SK-N-SH (cell line): ENCODE results near the gene ADAMTS14. TPM values are rescaled to one million over a fixed set of nuclear protein-coding genes. Genes with fewer than 3 reads are reported as not detected.
"Not testable (repeated sequence)": the region's sequence is repeated elsewhere in the genome, so short reads cannot be mapped to it uniquely, and the experiment has no call there.

Experiments
- CTCF ChIA-PET: fragments of 300-600, 350-600 bp; formaldehyde crosslinking; extraction: SDS; loops from one replicate; lab custom pipeline; 2021; lab: Yijun Ruan, JAX
- POLR2A ChIA-PET: fragments of 350-600 bp; sonication (Branson Sonifier 250); formaldehyde crosslinking; extraction: SDS; loops from one replicate; lab custom pipeline; 2020; ENCODE audit warnings: antibody characterized with exemption, inconsistent platforms; lab: Yijun Ruan, JAX
- DNase-seq: peaks from one replicate; pipeline ENCODE4 v3.0.0; 2012
- H2AFZ ChIP-seq: fragments of 200-600 bp; sonication (generic); 2 replicates; pipeline ENCODE4 v1.8.1; 2016; ENCODE audit warnings: antibody characterized with exemption, mild to moderate bottlenecking, low read depth
- H3F3A ChIP-seq: fragments of 200-600 bp; sonication (generic); replicated peaks from 2 replicates; pipeline ENCODE3; 2016; ENCODE audit warnings: antibody characterized with exemption, mild to moderate bottlenecking; ENCODE audit not compliant: insufficient read depth
- H3K27ac ChIP-seq, 2 experiments: fragments of 200-500 bp in 1 of 2; fragments of 200-600 bp in 1 of 2; sonication (Bioruptor generic) in 1 of 2; sonication (generic), shearing (Covaris generic) in 1 of 2; 2 replicates each; pipeline versions ENCODE4 v1.5.1 to v1.6.1; 2014 to 2016; ENCODE audit warnings: low read depth in 2 of 2, inconsistent platforms in 1 of 2, low read length in 1 of 2, mild to moderate bottlenecking in 1 of 2, mixed read lengths in 1 of 2
- H3K27me3 ChIP-seq: fragments of 200-600 bp; sonication (generic), shearing (Covaris generic); 2 replicates; pipeline ENCODE4 v1.6.1; 2016; ENCODE audit warnings: mixed run types; ENCODE audit not compliant: insufficient read depth
- H3K36me3 ChIP-seq, 2 experiments: fragments of 200-500 bp in 1 of 2; fragments of 200-600 bp in 1 of 2; sonication (Bioruptor generic) in 1 of 2; sonication (generic) in 1 of 2; replicated peaks in 1 of 2; 2 replicates each; pipeline versions ENCODE3 to v1.5.1; 2014 to 2016; ENCODE audit warnings: low read length in 1 of 2, mild to moderate bottlenecking in 1 of 2; ENCODE audit not compliant: insufficient read depth in 2 of 2, control insufficient read depth in 1 of 2
- H3K4me1 ChIP-seq, 2 experiments: fragments of 200-500 bp in 1 of 2; fragments of 200-600 bp in 1 of 2; sonication (Bioruptor generic) in 1 of 2; sonication (generic), shearing (Covaris generic) in 1 of 2; 2 replicates each; pipeline versions ENCODE4 v1.5.1 to v1.6.1; 2014 to 2016; ENCODE audit warnings: low read depth in 1 of 2, low read length in 1 of 2, mixed run types in 1 of 2; ENCODE audit not compliant: insufficient read depth in 2 of 2, control insufficient read depth in 1 of 2
- H3K4me2 ChIP-seq: fragments of 200-600 bp; sonication (generic), shearing (Covaris generic); 2 replicates; pipeline ENCODE4 v1.6.1; 2017; ENCODE audit warnings: mixed run types
- H3K4me3 ChIP-seq, 2 experiments: fragments of 200-500 bp in 1 of 2; fragments of 200-600 bp in 1 of 2; sonication (Bioruptor generic) in 1 of 2; sonication (generic), shearing (Covaris generic) in 1 of 2; 2 replicates each; pipeline versions ENCODE4 v1.5.1 to v1.8.1; 2014 to 2016; ENCODE audit warnings: low read depth in 2 of 2, inconsistent platforms in 1 of 2, low read length in 1 of 2, mild to moderate bottlenecking in 1 of 2, mixed read lengths in 1 of 2, moderate library complexity in 1 of 2
- H3K79me2 ChIP-seq: fragments of 200-600 bp; sonication (generic); 2 replicates; pipeline ENCODE4 v1.8.1; 2017; ENCODE audit warnings: mild to moderate bottlenecking; ENCODE audit not compliant: insufficient read depth
- H3K9ac ChIP-seq: fragments of 200-600 bp; sonication (generic); 2 replicates; pipeline ENCODE4 v1.6.1; 2017; ENCODE audit warnings: mixed run types
- H3K9me2 ChIP-seq: fragments of 200-600 bp; sonication (generic); 2 replicates; pipeline ENCODE4 v1.6.1; 2017; ENCODE audit warnings: mixed run types
- H3K9me3 ChIP-seq: fragments of 200-600 bp; sonication (generic); 2 replicates; pipeline ENCODE4 v1.6.1; 2017; ENCODE audit warnings: mixed run types, mild to moderate bottlenecking, moderate library complexity
- H4K20me1 ChIP-seq: fragments of 200-600 bp; sonication (generic); 2 replicates; pipeline ENCODE4 v1.6.1; 2017; ENCODE audit warnings: mild to moderate bottlenecking, mixed run types; ENCODE audit not compliant: insufficient read depth
- CHD2 ChIP-seq: fragments of 150-350 bp; IDR thresholded peaks from 2 replicates; pipeline ENCODE4 v1.6.1; 2018; ENCODE audit warnings: low read length; ENCODE audit not compliant: partially characterized antibody
- EZH2phosphoT487 ChIP-seq: fragments of 200-600 bp; sonication (generic); IDR thresholded peaks from 2 replicates; pipeline ENCODE4 v1.6.1; 2017; ENCODE audit warnings: low read depth, mixed run types, mild to moderate bottlenecking, antibody characterized with exemption, moderate library complexity, borderline replicate concordance
- FOSL2 ChIP-seq: IDR thresholded peaks from 2 replicates; pipeline ENCODE4 v1.4.0; 2012; ENCODE audit warnings: low read depth, mild to moderate bottlenecking, moderate library complexity, borderline replicate concordance
- GABPA ChIP-seq: IDR thresholded peaks from 2 replicates; pipeline ENCODE4 v1.4.0; 2012; ENCODE audit warnings: low read depth, mild to moderate bottlenecking
- JUND ChIP-seq: IDR thresholded peaks from 2 replicates; pipeline ENCODE4 v1.4.0; 2012
- NFIC ChIP-seq: IDR thresholded peaks from 2 replicates; pipeline ENCODE4 v1.4.0; 2012; ENCODE audit warnings: borderline replicate concordance
- RXRA ChIP-seq: IDR thresholded peaks from 2 replicates; pipeline ENCODE4 v1.4.0; 2012; ENCODE audit warnings: low read depth, mild to moderate bottlenecking, borderline replicate concordance
- TCF12 ChIP-seq: IDR thresholded peaks from 2 replicates; pipeline ENCODE4 v1.4.0; 2012
- TEAD4 ChIP-seq: IDR thresholded peaks from 2 replicates; pipeline ENCODE4 v1.4.0; 2012; ENCODE audit warnings: mild to moderate bottlenecking, borderline replicate concordance; ENCODE audit not compliant: insufficient read depth
- YY1 ChIP-seq: IDR thresholded peaks from 2 replicates; pipeline ENCODE4 v1.4.0; 2012; ENCODE audit warnings: low read depth, mild to moderate bottlenecking
- WGBS: methylation state at CpG from one replicate; pipeline ENCODE4 v1.1.6; 2017; ENCODE audit warnings: low lambda C conversion rate; 5-methylcytosine and 5-hydroxymethylcytosine counted together
- polyA plus RNA-seq, 3 experiments: library from polyadenylated mRNA; depleted of rRNA; stranded (reverse); fragments of >200 nt; gene quantifications; 2 replicates each; pipeline ENCODE4 v1.2.3, GENCODE V29; 2012
- TF ChIP-seq, protein P1 (sequence below): IDR thresholded peaks from 2 replicates; pipeline ENCODE4 v1.6.1; 2012; ENCODE audit warnings: mild to moderate bottlenecking, low read depth, low read length, moderate library complexity

Gene ADAMTS14
- polyA plus RNA-seq, 1 of the 3 experiments (the other 2 are of a cell fraction) = 1.1 TPM

DNA sequence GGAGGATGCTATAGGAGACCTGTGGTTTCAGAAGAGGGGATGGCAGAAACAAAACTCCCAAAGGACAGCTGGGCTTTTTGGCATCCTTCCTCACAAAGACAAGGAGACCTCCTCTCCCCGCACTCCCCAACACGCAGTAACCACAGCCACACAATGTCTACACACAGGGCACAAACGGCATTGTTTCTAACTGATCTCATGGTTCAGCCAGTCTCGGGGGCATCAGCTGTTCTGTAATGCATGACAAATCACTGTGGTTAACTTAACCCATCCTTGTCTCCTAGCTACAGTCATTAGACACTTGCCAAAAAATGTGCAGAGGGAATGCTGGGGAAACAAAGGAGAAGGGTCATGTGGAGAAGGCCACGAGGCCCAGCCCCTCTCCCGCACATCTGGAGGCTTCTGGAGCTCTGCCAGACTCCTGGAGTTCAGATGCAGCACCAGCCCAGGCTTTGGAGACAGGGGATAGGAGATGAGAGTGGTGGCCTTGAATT is 7.6 kb upstream of the ADAMTS14 start (continued):
- TF ChIP-seq NFIC = peak; percentile 98
- peak; percentile 97 for TF ChIP-seq TCF12
- peak; percentile 84 for TF ChIP-seq FOSL2
- peak; percentile 92 for TF ChIP-seq TEAD4
- TF ChIP-seq, protein P1, sequence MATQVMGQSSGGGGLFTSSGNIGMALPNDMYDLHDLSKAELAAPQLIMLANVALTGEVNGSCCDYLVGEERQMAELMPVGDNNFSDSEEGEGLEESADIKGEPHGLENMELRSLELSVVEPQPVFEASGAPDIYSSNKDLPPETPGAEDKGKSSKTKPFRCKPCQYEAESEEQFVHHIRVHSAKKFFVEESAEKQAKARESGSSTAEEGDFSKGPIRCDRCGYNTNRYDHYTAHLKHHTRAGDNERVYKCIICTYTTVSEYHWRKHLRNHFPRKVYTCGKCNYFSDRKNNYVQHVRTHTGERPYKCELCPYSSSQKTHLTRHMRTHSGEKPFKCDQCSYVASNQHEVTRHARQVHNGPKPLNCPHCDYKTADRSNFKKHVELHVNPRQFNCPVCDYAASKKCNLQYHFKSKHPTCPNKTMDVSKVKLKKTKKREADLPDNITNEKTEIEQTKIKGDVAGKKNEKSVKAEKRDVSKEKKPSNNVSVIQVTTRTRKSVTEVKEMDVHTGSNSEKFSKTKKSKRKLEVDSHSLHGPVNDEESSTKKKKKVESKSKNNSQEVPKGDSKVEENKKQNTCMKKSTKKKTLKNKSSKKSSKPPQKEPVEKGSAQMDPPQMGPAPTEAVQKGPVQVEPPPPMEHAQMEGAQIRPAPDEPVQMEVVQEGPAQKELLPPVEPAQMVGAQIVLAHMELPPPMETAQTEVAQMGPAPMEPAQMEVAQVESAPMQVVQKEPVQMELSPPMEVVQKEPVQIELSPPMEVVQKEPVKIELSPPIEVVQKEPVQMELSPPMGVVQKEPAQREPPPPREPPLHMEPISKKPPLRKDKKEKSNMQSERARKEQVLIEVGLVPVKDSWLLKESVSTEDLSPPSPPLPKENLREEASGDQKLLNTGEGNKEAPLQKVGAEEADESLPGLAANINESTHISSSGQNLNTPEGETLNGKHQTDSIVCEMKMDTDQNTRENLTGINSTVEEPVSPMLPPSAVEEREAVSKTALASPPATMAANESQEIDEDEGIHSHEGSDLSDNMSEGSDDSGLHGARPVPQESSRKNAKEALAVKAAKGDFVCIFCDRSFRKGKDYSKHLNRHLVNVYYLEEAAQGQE = 0 out of 2 replicates have a peak, but pooled peaks have one; percentile 37
- TF ChIP-seq CHD2 = peak; percentile 56
- no peak for TF ChIP-seq YY1

DNA sequence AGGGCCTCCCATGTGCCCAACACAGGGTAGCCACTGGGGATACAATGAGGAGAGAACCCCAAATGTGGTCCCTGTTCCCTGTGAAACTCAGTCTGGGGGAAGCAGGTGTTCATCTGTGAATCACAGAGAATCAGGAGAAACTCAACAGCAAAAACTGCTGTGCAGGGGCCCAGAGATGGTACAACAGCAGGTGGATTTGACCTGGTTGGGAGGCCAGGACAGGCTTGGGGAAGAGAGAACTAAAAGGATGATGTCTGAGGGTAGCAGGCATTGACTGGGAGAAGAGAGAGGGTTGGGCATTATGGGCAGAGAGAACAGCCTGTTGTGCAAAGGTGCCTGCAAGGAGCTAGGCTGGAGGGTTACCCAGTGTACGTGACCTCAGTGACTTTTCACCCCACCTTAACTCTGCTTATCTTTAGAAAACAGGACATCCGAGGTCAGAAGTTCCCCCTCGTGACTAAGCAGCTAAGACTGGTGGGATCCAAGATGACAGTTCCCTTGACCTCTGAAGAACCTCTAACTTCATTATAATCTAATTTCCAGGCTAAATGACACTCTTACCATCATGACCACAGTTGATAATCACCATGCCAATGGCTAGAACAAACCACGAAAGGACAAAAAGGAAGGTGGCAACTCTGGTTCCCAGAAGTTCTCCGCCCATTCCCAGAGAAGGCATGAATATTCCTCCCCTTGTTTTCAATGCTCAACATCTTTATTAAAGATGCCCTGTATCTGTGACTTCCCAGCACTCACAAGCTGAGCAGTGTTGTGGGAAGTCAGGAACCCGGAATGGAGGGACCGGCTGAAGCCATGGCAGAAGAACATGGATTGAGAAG is 5.1 kb upstream of the ADAMTS14 start:
- no peak for DNase-seq
- Histone ChIP-seq H3K9ac (no peak overlapping the region), H3K36me3 (no peaks in the 10 kb centered on the region), H4K20me1 (no peaks in the 10 kb centered on the region), H3K9me3 (no peaks in the 10 kb centered on the region), H3K27me3 (no peaks in the 10 kb centered on the region), H3K9me2 (no peaks in the 10 kb centered on the region), H3F3A (peaks cover 17% of the 10 kb centered on the region), H3K79me2 (no peaks in the 10 kb centered on the region), H3K4me3 (no peak overlapping the region), H3K4me1 (peaks cover 15 to 20% of the 10 kb centered on the region in 2 experiments), H2AFZ (no peak overlapping the region), H3K4me2 (no peak overlapping the region), H3K27ac (no peak overlapping the region)
- POLR2A ChIA-PET = no interaction called here
- CTCF ChIA-PET = no interaction called here
- TF ChIP-seq JUND (no peak), EZH2phosphoT487 (no peak), GABPA (no peak), RXRA (no peak)
- 74% methylated on average over 7 of the region's 7 CpGs for WGBS

DNA sequence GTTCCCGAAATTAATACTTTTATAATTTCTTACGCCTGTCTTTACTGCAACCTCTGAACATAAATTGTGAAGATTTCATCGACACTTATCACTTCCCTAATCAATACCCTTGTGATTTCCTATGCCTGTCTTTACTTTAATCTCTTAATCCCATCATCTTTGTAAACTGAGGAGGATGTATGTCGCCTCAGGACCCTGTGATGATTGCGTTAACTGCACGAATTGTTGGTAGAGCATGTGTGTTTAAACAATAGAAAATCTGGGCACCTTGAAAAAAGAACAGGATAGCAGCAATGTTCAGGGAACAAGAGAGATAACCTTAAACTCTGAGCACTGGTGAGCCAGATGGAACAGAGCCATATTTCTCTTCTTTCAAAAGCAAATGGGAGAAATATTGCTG is 4.5 kb upstream of the ADAMTS14 start:
- POLR2A ChIA-PET, H4K20me1 ChIP-seq, H3K9me2 ChIP-seq, H2AFZ ChIP-seq, H3K36me3 ChIP-seq, CTCF ChIA-PET, DNase-seq, H3K4me2 ChIP-seq, H3K79me2 ChIP-seq, H3K27me3 ChIP-seq, H3K27ac ChIP-seq, H3K9ac ChIP-seq, H3K4me3 ChIP-seq, H3K9me3 ChIP-seq: not testable (repeated sequence)
- 78% methylated on average over 6 of the region's 6 CpGs for WGBS
- peaks cover 15 to 21% of the 10 kb centered on the region in 2 experiments for H3K4me1 ChIP-seq
- H3F3A ChIP-seq = peaks cover 17% of the 10 kb centered on the region
